HFFc6 (cell line): ENCODE measurements around the gene ZNF385C. TPM values are rescaled to one million over a fixed set of nuclear protein-coding genes. Genes with fewer than 3 reads are reported as not detected.
A peak's percentile ranks its signal among the peaks of the same experiment; 100 is the strongest.

Experiments
- DNase-seq: peaks from one replicate; pipeline ENCODE4 v3.0.0-alpha.2; 2018
- H3K27ac Mint-ChIP-seq: 2 replicates; pipeline ENCODE4 v1.8.0; 2020; ENCODE audit warnings: mild to moderate bottlenecking, mixed read lengths
- H3K27me3 Mint-ChIP-seq: 2 replicates; pipeline ENCODE4 v1.8.0; 2021; ENCODE audit warnings: mild to moderate bottlenecking, moderate library complexity, mixed read lengths; ENCODE audit not compliant: insufficient read depth
- H3K36me3 Mint-ChIP-seq: 2 replicates; pipeline ENCODE4 v1.8.0; 2021; ENCODE audit warnings: low read depth, mixed read lengths
- H3K4me1 Mint-ChIP-seq: 2 replicates; pipeline ENCODE4 v1.8.0; 2020; ENCODE audit warnings: low read depth, mixed read lengths
- H3K4me3 Mint-ChIP-seq: 2 replicates; pipeline ENCODE4 v1.8.0; 2020; ENCODE audit warnings: mild to moderate bottlenecking, moderate library complexity, mixed read lengths
- H3K9me3 Mint-ChIP-seq: 2 replicates; pipeline ENCODE4 v1.8.0; 2020; ENCODE audit warnings: mild to moderate bottlenecking, mixed read lengths
- total RNA-seq, 6 experiments: library from RNA; stranded (reverse); fragmentation: NEBNext Ultra II Directional; extraction: Animal tissue kit (Norgen Biotek cat#: 25700); gene quantifications; 2 replicates in 1 of 6; 3 replicates in 5 of 6; pipeline ENCODE4 v1.2.3, GENCODE V29; 2021
- TF ChIP-seq, protein P1 (sequence below): fragments of 200-600 bp; sonication (generic); IDR thresholded peaks from 2 replicates; pipeline ENCODE4 v1.5.0; 2021; ENCODE audit warnings: antibody characterized with exemption, mild to moderate bottlenecking

The ZNF385C gene
- total RNA-seq, 6 experiments from 2014 or later = not detected

DNA sequence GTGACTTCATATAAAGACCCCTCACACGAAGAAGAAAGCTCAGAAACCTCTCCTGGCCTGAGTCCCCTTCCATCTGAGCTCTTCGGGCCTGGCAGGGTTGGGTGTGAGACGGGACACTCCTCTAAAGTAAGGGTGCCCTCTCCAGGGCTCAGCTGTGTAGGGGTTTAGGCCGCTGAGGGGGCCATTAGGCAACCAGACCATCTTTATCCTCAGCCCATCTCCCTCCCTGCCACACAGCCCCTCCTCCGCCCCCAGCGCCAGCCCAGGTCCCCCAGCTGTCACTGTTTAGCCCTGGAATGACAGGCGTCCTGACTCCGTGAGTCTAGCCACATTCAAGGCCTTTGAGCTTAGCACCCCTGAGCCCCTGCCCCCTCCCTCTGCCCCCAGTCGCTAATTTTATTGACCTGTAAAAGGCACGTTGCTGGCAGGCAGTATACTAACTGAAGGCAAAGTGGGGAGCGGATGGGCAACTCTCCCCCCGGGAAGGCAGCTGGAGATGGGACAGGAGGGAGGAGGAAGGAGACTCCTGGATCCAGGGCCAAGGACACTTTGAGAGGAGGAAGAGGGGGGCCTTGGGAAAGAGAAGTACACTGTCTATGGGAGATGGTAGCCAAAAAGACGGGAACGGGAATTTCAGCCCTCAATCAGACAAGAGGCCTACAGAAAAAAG, 592 bp upstream of the ZNF385C start:
- no peaks in the 10 kb centered on the region for H3K4me1 Mint-ChIP-seq
- TF ChIP-seq, protein P1, sequence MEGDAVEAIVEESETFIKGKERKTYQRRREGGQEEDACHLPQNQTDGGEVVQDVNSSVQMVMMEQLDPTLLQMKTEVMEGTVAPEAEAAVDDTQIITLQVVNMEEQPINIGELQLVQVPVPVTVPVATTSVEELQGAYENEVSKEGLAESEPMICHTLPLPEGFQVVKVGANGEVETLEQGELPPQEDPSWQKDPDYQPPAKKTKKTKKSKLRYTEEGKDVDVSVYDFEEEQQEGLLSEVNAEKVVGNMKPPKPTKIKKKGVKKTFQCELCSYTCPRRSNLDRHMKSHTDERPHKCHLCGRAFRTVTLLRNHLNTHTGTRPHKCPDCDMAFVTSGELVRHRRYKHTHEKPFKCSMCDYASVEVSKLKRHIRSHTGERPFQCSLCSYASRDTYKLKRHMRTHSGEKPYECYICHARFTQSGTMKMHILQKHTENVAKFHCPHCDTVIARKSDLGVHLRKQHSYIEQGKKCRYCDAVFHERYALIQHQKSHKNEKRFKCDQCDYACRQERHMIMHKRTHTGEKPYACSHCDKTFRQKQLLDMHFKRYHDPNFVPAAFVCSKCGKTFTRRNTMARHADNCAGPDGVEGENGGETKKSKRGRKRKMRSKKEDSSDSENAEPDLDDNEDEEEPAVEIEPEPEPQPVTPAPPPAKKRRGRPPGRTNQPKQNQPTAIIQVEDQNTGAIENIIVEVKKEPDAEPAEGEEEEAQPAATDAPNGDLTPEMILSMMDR = no peak
- DNase-seq = no peak
- peaks cover 32% of the 10 kb centered on the region for H3K27me3 Mint-ChIP-seq
- no peaks in the 10 kb centered on the region for H3K9me3 Mint-ChIP-seq
- no peaks in the 10 kb centered on the region for H3K36me3 Mint-ChIP-seq
- no peak overlapping the region for H3K27ac Mint-ChIP-seq
- no peak overlapping the region for H3K4me3 Mint-ChIP-seq

DNA sequence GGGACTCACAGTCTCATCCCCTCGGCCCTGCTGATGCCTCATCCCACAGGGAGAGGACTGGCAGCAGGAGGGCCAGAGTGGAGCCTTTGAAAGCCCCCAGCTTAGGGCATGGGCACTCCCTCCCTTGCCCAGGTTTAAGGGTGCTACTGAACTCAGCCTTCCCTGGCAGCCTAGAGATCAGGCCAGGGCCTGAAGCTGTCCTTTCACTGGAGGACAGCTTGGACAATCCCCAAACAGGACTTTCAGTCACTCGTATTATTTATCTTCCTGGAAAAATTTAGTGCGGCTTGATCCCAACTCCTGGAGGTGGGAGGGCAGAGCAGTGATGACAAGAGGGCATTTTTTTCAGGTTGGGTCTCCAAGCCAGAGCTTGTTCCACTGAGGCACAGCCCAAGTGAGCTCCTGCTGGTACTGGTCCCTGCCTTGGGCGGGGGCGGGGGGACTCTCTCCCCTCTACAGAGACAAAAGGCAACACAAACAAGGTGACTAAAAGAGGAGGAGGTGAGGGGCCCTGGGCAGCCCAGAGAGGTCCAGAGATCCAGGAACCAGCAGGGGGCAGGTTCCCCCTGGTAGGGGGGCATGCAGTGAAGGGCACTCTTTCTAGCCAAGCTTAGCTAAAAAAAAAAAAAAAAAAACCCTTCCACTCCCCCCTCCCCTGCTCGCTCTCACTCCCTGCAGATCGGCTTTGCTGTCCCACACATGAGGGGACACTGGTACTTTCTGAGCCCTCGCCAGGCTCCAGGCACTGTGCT, 1.7 kb downstream of the ZNF385C start:
- Mint-ChIP-seq H3K4me1 (no peaks in the 10 kb centered on the region), H3K9me3 (no peaks in the 10 kb centered on the region), H3K27ac (no peak overlapping the region), H3K36me3 (no peaks in the 10 kb centered on the region), H3K4me3 (no peak overlapping the region), H3K27me3 (peaks cover 35% of the 10 kb centered on the region)
- no peak for DNase-seq
- TF ChIP-seq, protein P1 = peak; percentile 22; the same call in 1 of the 2 replicates

- no peaks in the 10 kb centered on the region for H3K36me3 Mint-ChIP-seq
- H3K27ac Mint-ChIP-seq = no peak overlapping the region
- H3K9me3 Mint-ChIP-seq = no peaks in the 10 kb centered on the region
- DNase-seq = no peak
- H3K4me3 Mint-ChIP-seq = no peak overlapping the region
- TF ChIP-seq, protein P1 = no peak
- H3K27me3 Mint-ChIP-seq = peaks cover 39% of the 10 kb centered on the region
- H3K4me1 Mint-ChIP-seq = no peaks in the 10 kb centered on the region
These were observed 3.8 kb downstream of the ZNF385C start for GRCh38 chr17:42094375-42095069.

- Mint-ChIP-seq H3K27ac (no peak overlapping the region), H3K9me3 (no peaks in the 10 kb centered on the region), H3K4me1 (no peaks in the 10 kb centered on the region), H3K27me3 (peaks cover 36% of the 10 kb centered on the region), H3K4me3 (no peak overlapping the region), H3K36me3 (no peaks in the 10 kb centered on the region)
- no peak for DNase-seq
- TF ChIP-seq, protein P1 = no peak
These were observed 5.3 kb downstream of the ZNF385C start for GRCh38 chr17:42092939-42093338.

GRCh38 chr17:42090964-42091790, 7.1 kb downstream of the ZNF385C start:
- DNase-seq = no peak
- Mint-ChIP-seq H3K4me1 (no peaks in the 10 kb centered on the region), H3K27ac (no peak overlapping the region), H3K9me3 (no peaks in the 10 kb centered on the region), H3K27me3 (peaks cover 26% of the 10 kb centered on the region), H3K4me3 (no peak overlapping the region), H3K36me3 (no peaks in the 10 kb centered on the region)
- TF ChIP-seq, protein P1 = no peak
